Measurements from ENCODE around the gene PTGIS.

DNA sequence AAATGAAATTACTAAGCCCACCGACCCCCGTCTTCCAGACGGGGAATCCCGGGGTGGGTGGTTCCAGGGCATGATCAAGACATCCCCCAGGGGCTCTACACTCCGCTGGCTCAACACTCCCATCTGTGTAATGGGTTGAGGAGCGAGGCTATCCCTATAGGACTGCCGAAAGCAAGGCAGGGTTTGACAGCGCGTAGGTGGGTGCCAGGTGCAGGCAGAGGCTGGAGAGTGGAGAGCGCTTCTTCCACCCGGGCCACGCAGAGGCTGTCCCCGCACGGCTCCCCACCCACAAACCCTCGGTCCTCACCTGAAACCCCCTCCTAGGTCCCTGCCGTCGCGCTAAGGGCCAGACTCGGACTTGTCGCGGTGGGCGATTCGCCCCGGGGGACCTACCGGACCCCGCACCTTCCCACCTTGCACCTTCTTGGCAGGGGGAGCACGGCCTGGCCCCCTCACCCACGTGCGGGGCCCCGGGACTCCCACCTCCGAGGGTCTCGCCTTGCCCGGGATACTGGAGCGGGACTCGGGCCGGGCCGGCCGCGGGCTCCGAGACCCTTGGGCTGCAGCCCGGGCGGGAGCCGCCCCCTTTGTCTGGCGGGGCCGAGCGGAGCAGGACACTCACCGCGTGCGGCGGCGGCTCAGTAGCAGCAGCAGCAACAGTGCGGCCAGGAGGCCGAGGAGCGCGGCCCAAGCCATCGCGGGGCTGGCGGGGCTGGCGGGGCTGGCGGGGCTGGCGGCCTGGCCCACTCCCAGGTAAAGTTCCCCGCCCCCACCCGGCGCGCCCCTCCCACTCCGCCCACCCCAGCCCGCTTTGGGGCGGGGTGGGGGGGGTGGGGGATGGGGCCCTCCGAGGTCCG is at the start of gene PTGIS:
- TF ChIP-seq, protein P1, sequence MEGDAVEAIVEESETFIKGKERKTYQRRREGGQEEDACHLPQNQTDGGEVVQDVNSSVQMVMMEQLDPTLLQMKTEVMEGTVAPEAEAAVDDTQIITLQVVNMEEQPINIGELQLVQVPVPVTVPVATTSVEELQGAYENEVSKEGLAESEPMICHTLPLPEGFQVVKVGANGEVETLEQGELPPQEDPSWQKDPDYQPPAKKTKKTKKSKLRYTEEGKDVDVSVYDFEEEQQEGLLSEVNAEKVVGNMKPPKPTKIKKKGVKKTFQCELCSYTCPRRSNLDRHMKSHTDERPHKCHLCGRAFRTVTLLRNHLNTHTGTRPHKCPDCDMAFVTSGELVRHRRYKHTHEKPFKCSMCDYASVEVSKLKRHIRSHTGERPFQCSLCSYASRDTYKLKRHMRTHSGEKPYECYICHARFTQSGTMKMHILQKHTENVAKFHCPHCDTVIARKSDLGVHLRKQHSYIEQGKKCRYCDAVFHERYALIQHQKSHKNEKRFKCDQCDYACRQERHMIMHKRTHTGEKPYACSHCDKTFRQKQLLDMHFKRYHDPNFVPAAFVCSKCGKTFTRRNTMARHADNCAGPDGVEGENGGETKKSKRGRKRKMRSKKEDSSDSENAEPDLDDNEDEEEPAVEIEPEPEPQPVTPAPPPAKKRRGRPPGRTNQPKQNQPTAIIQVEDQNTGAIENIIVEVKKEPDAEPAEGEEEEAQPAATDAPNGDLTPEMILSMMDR (IDR thresholded peaks at IDR 0.05; ENCODE audit: borderline replicate concordance, extremely low read depth, low read length, poor library complexity, severe bottlenecking) = no peak
- no peak for TF ChIP-seq EZH2 (IDR thresholded peaks at IDR 0.05; ENCODE audit: borderline replicate concordance, low read depth, low read length, severe bottlenecking)

All from DND-41 (cell line).